ENCODE measurements around the gene FAM13A.
"Not testable (repeated sequence)": the region's sequence is repeated elsewhere in the genome, so short reads cannot be mapped to it uniquely, and the experiment has no call there.

The FAM13A gene

GRCh38 chr4:89042055-89042454 is 14.9 kb downstream of the FAM13A start:
- DNase-seq = no peak

GRCh38 chr4:89039730-89040338 is 17.2 kb downstream of the FAM13A start:
- DNase-seq = no peak

- DNase-seq = no peak
Observed at GRCh38 chr4:89036535-89036934, 20.4 kb downstream of the FAM13A start.

- DNase-seq = no peak
Observed at GRCh38 chr4:89031272-89031671, 25.7 kb downstream of the FAM13A start.

- DNase-seq = no peak
Observed at GRCh38 chr4:89029591-89029990, 27.4 kb downstream of the FAM13A start.

GRCh38 chr4:89026542-89026941 is 30.4 kb downstream of the FAM13A start:
- no peak for DNase-seq

GRCh38 chr4:89024051-89024675 is 32.8 kb downstream of the FAM13A start:
- peak; percentile 77 to 91 (median 87) for DNase-seq

GRCh38 chr4:89023140-89023539 is 33.8 kb downstream of the FAM13A start:
- DNase-seq = peak in 1 of 4 experiments; percentile 11

- DNase-seq = no peak
Observed at GRCh38 chr4:89022426-89023128, 34.4 kb downstream of the FAM13A start.

- no peak for DNase-seq
Observed at GRCh38 chr4:89021684-89022083, 35.3 kb downstream of the FAM13A start.

- no peak for DNase-seq
Observed at GRCh38 chr4:89021062-89021461, 35.9 kb downstream of the FAM13A start.

- not testable (repeated sequence) for DNase-seq
Observed at GRCh38 chr4:89014897-89015296, 42.1 kb downstream of the FAM13A start.

GRCh38 chr4:89009761-89010369 is 47.1 kb downstream of the FAM13A start:
- no peak for DNase-seq

- DNase-seq = no peak
Observed at GRCh38 chr4:89009115-89009514, 47.9 kb downstream of the FAM13A start.

- no peak for DNase-seq
Observed at GRCh38 chr4:89008166-89008565, 48.8 kb downstream of the FAM13A start.

GRCh38 chr4:89007338-89007939 is 49.5 kb downstream of the FAM13A start:
- no peak for DNase-seq

GRCh38 chr4:89006307-89006706 is 50.7 kb downstream of the FAM13A start:
- no peak for DNase-seq

- DNase-seq = not testable (repeated sequence)
Observed at GRCh38 chr4:89005066-89005465, 51.9 kb downstream of the FAM13A start.

- no peak for DNase-seq
Observed at GRCh38 chr4:89001647-89002445, 55.1 kb downstream of the FAM13A start.

GRCh38 chr4:89000844-89001360 is 56.1 kb downstream of the FAM13A start:
- DNase-seq = peak; percentile 26 to 61 (median 50)

- DNase-seq = no peak
Observed at GRCh38 chr4:89000382-89000781, 56.6 kb downstream of the FAM13A start.

- no peak for DNase-seq
Observed at GRCh38 chr4:88999392-88999930, 57.5 kb downstream of the FAM13A start.
